Jurkat, Clone E6-1 (cell line): ENCODE data around the gene APOBEC3A.
"Not testable (repeated sequence)": the region's sequence is repeated elsewhere in the genome, so short reads cannot be mapped to it uniquely, and the experiment has no call there.

Experiments
- DNase-seq: peaks from one replicate; pipeline ENCODE4 v3.0.0-alpha.2; 2011; ENCODE audit warnings: low read depth, low spot score
- H3K4me3 ChIP-seq: 2 replicates; pipeline ENCODE4 v1.5.1; 2011; ENCODE audit warnings: mild to moderate bottlenecking, low read length, control low read depth, moderate library complexity

The APOBEC3A gene

GRCh38 chr22:38941488-38941987, 15.9 kb upstream of the APOBEC3A start:
- DNase-seq, result no peak
- H3K4me3 ChIP-seq, result no peak overlapping the region

DNA sequence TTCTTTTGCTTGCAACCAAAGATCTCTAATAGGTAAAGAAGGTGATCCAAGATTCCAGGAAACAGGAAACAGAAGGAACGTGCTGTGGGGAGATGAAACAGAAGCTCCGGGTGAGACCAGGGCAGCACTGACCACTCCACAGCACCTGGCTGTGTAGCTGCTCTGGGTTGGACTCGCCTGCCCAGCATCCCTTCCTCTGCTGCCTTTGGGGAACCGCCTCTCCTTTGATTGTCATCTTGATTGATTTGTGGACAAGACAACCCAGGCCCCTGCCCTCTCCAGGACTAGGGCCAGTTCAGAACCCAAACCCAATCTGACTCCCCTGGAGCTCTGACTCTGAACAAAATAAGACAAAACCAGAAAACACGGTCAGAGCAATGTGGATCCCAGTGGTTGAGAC, 14.7 kb upstream of the APOBEC3A start:
- H3K4me3 ChIP-seq, result no peak overlapping the region
- no peak for DNase-seq

DNA sequence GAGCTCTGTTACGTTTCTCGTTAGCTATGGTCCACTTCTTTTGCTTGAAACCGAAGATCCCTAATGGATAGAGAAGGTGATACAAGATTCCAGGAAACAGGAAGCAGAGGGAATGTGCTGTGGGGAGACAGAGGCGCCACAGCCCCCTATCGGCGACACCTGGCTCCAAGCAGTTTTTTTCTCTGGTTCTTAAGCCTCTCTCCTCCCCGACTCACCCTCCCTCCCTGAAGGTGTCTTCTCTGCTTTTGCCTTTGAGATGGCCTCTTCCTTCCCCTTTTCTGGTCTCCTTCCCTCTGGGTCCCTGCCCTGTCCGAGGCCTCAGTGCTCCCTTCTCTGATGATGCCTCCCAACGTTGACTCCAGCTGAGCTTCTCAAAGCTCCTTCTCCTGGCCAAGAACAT, 14.2 kb upstream of the APOBEC3A start:
- DNase-seq, result no peak
- no peak overlapping the region for H3K4me3 ChIP-seq

DNA sequence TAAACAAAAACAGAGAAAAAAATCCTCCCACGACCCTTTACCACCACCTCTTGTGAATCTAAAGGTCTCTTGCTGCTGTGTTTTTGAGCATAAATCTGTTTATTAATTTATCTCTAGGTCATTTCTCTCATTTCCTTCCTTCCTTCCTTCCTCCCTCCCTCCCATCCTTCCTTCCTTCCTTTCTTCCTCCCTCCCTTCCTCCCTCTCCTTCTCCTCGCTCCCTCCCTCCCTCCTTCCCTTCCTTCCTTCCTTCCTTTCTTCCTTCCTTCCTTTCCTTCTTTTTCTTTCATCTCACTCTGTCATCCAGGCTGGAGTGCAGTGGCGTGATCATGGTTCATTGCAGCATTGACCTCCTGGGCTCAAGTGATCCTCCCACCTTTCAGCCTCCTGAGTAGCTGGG, 13.5 kb upstream of the APOBEC3A start:
- DNase-seq, result no peak
- H3K4me3 ChIP-seq, result no peak overlapping the region

DNA sequence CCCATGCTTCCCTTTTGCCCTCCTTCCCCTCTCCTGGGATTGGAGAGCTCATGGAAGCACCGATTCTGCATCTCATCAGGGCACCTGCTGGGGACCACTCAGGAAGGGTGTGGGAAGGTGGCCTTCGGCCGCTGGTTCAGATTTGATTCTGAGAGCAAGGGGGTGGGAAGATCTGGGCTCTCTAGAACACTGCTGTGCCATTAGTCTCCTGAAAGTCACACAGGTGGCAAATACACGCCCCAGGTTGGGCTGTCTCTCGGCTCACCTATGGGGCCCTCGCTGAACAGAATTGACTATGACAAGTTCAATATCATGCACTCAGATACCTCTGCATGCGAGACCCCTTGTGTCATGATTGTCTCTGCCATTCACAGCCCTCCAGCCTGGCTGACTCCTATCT, 12.8 kb upstream of the APOBEC3A start:
- H3K4me3 ChIP-seq, result no peak overlapping the region
- no peak for DNase-seq

- not testable (repeated sequence) for DNase-seq
Measured at GRCh38 chr22:38945706-38946338, 11.6 kb upstream of the APOBEC3A start.

GRCh38 chr22:38946771-38947170, 10.6 kb upstream of the APOBEC3A start:
- H3K4me3 ChIP-seq, result no peak overlapping the region
- no peak for DNase-seq

More at GRCh38 chr22:38945706-38946338, 11.6 kb upstream of the APOBEC3A start:
- not testable (repeated sequence) for H3K4me3 ChIP-seq

DNA sequence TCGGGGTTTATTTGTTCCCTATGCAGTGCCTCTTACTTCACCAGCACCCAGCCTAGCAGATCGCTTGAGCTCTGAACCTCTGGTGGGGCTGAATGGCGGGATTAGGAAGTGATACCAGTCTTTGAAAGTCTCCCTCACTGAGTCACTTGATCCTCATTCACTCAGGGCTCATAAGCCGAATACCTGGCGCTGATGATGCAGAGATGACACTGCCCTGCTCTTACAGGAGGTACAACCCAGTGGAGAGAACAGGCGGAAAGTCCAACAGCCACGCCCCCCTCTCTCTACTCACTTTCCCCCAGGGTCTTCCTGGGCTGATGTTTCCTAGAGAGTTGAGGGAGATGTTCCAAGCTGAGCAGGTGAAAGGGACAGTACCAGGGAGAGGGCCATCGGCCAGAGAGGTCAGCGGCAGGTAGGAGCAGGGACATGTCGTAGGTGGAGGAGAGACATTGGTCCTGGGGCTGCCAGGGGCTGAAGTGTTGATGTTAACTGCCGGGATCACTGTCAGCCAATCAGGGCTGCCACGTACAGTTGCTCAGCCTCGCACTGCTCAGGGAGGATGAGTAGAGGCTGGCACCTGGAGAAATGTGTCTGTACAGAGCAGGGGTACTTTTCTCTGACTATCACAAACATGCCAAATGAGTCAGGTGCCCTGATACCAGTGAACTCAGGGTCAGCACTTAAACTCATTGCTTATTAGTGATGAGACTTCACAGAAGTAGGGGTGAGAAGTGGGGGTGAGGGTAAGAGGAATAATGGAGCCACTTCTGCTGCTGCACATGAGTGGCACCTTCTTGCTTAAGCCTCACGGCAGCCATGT, 9.9 kb upstream of the APOBEC3A start:
- no peak for DNase-seq
- H3K4me3 ChIP-seq, result no peak overlapping the region

GRCh38 chr22:38948181-38948940, 9.0 kb upstream of the APOBEC3A start:
- no peak overlapping the region for H3K4me3 ChIP-seq
- no peak for DNase-seq

DNA sequence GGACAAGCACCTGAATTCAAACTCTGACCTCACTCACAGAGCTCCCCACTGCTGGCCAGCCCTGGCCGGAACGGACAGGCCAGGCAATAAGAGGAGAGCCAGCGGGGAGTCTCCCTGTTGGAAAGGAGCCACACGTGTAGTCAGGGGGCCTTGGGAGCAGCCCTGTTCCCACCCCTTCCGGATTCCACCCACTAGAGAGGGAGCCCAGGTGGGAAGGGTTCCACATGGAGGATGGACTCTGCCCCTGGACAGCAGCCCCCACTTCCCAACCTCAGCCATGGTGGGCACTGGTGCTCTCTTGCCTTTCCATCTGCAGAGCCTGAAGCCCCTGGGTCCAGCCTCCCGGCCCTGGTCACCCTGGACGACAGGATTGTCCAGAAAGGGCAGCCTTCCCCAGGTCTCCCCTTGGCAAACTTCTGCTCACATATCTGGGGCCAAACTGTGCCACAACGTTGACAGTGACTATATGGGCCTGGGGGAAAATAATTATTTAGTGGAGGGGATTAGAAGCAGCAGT, 7.5 kb upstream of the APOBEC3A start:
- no peak for DNase-seq
- no peak overlapping the region for H3K4me3 ChIP-seq

- DNase-seq, result no peak
- no peak overlapping the region for H3K4me3 ChIP-seq
Measured at GRCh38 chr22:38950527-38951295, 6.7 kb upstream of the APOBEC3A start.

- no peak for DNase-seq
Measured at GRCh38 chr22:38951734-38952133, 5.7 kb upstream of the APOBEC3A start.

GRCh38 chr22:38952281-38952993, 5.0 kb upstream of the APOBEC3A start:
- no peak for DNase-seq
- H3K4me3 ChIP-seq, result no peak overlapping the region

More at GRCh38 chr22:38951734-38952133, 5.7 kb upstream of the APOBEC3A start:
- no peak overlapping the region for H3K4me3 ChIP-seq

DNA sequence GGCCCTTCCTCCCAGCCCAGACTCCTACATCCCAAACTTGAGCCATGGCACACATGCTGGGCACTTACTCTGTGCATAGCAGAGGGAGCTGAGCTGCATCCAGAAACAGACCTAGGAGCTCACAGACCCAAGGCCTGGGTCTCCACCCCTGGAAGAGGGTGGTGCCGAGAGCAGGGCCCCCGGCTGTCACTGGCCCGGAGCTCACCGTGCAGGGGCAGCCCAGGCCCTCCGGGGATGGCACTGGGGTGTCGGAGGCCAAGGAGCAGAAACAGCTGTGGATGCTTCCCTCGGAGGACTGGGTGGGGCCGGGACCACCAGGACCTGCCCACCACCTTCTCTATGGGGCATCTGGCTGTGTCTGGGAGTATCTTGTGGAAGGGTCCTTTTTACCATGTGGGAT, 4.3 kb upstream of the APOBEC3A start:
- no peak overlapping the region for H3K4me3 ChIP-seq
- no peak for DNase-seq

GRCh38 chr22:38953577-38954413, 3.6 kb upstream of the APOBEC3A start:
- no peak overlapping the region for H3K4me3 ChIP-seq
- no peak for DNase-seq

GRCh38 chr22:38954414-38955043, 2.9 kb upstream of the APOBEC3A start:
- H3K4me3 ChIP-seq, result no peak overlapping the region
- no peak for DNase-seq
